ENCODE measurements around the gene AKT3.
A peak's percentile ranks its signal among the peaks of the same experiment; 100 is the strongest.
"Not testable (repeated sequence)": the region's sequence is repeated elsewhere in the genome, so short reads cannot be mapped to it uniquely, and the experiment has no call there.

Gene AKT3

GRCh38 chr1:243850202-243850451, at the start of gene AKT3:
AKT3 (minus strand) TSS chr1:243850243; CDS start chr1:243843170, 7,073 bp downstream.
- DNase-seq (ENCODE audit: low spot score), result peak; percentile 49

GRCh38 chr1:243898278-243898677, 48.2 kb upstream of the AKT3 start:
- DNase-seq (ENCODE audit: low spot score), result no peak

GRCh38 chr1:243896313-243896712, 46.3 kb upstream of the AKT3 start:
- no peak for DNase-seq (ENCODE audit: low spot score)

GRCh38 chr1:243892456-243892855, 42.4 kb upstream of the AKT3 start:
- DNase-seq (ENCODE audit: low spot score), result no peak

GRCh38 chr1:243890576-243890975, 40.5 kb upstream of the AKT3 start:
- no peak for DNase-seq (ENCODE audit: low spot score)

GRCh38 chr1:243885806-243886205, 35.8 kb upstream of the AKT3 start:
- no peak for DNase-seq (ENCODE audit: low spot score)

GRCh38 chr1:243884603-243885002, 34.6 kb upstream of the AKT3 start:
- DNase-seq (ENCODE audit: low spot score), result no peak

GRCh38 chr1:243883551-243883950, 33.5 kb upstream of the AKT3 start:
- no peak for DNase-seq (ENCODE audit: low spot score)

- no peak for DNase-seq (ENCODE audit: low spot score)
Measured at GRCh38 chr1:243882276-243882675, 32.2 kb upstream of the AKT3 start.

- DNase-seq (ENCODE audit: low spot score), result not testable (repeated sequence)
Measured at GRCh38 chr1:243877058-243877457, 27.0 kb upstream of the AKT3 start.

- no peak for DNase-seq (ENCODE audit: low spot score)
Measured at GRCh38 chr1:243855616-243856318, 5.7 kb upstream of the AKT3 start.

GRCh38 chr1:243851765-243852164, 1.7 kb upstream of the AKT3 start:
- no peak for DNase-seq (ENCODE audit: low spot score)

- peak; percentile 47 for DNase-seq (ENCODE audit: low spot score)
Measured at GRCh38 chr1:243851257-243851756, 1.3 kb upstream of the AKT3 start.

GRCh38 chr1:243850452-243851256, 611 bp upstream of the AKT3 start:
- peak; percentile 47 for DNase-seq (ENCODE audit: low spot score)

GRCh38 chr1:243849421-243850201, 432 bp downstream of the AKT3 start:
- DNase-seq (ENCODE audit: low spot score), result no peak

- DNase-seq (ENCODE audit: low spot score), result peak; percentile 79
Measured at GRCh38 chr1:243848858-243849420, 1.1 kb downstream of the AKT3 start.

GRCh38 chr1:243848165-243848857, 1.7 kb downstream of the AKT3 start:
- peak; percentile 54 for DNase-seq (ENCODE audit: low spot score)

GRCh38 chr1:243846761-243847160, 3.3 kb downstream of the AKT3 start:
- DNase-seq (ENCODE audit: low spot score), result no peak

GRCh38 chr1:243845888-243846287, 4.2 kb downstream of the AKT3 start:
- DNase-seq (ENCODE audit: low spot score), result no peak

GRCh38 chr1:243844186-243844585, 5.9 kb downstream of the AKT3 start:
- DNase-seq (ENCODE audit: low spot score), result no peak

- peak; percentile 21 for DNase-seq (ENCODE audit: low spot score)
Measured at GRCh38 chr1:243842978-243843511, 7.0 kb downstream of the AKT3 start.

All from pons (tissue), 1 donor.